Kidney (tissue), 14 donors: ENCODE data around the gene TSC2. TPM values are rescaled to one million over a fixed set of nuclear protein-coding genes. Genes with fewer than 3 reads are reported as not detected.
A peak's percentile ranks its signal among the peaks of the same experiment; 100 is the strongest.

ENCODE experiments used
- DNase-seq, 5 donors: peaks; one replicate each; pipeline ENCODE4 v3.0.0-alpha.2; 2013 to 2020
- FAIRE-seq: peaks from 2 replicates; lab custom pipeline; 2012; peaks lifted over from hg19 to GRCh38; lab: Jason Lieb, UNC
- H3K27ac ChIP-seq, 2 donors: one replicate each; pipeline ENCODE4 v1.7.0; 2013; ENCODE audit warnings: low read depth in 2 of 2, low read length in 2 of 2, inconsistent platforms in 1 of 2
- H3K27me3 ChIP-seq: one replicate; pipeline ENCODE4 v1.7.1; 2013; ENCODE audit warnings: low read length, inconsistent platforms; ENCODE audit not compliant: control insufficient read depth, insufficient read depth
- H3K36me3 ChIP-seq, 3 donors: one replicate each; pipeline versions ENCODE4 v1.7.0 to v1.7.1; 2013; ENCODE audit warnings: low read length in 3 of 3, control low read depth in 1 of 3, inconsistent platforms in 1 of 3; ENCODE audit not compliant: insufficient read depth in 3 of 3, control insufficient read depth in 2 of 3
- H3K4me1 ChIP-seq, 3 donors: one replicate each; pipeline versions ENCODE4 v1.7.0 to v1.7.1; 2013; ENCODE audit warnings: low read length in 3 of 3, inconsistent platforms in 1 of 3, low read depth in 1 of 3; ENCODE audit not compliant: control insufficient read depth in 2 of 3, insufficient read depth in 2 of 3
- H3K4me3 ChIP-seq, 3 donors: one replicate each; pipeline versions ENCODE4 v1.7.0 to v1.8.1; 2013; ENCODE audit warnings: low read length in 3 of 3, control low read depth in 1 of 3, inconsistent platforms in 1 of 3
- H3K9ac ChIP-seq, 3 donors: one replicate each; pipeline versions ENCODE4 v1.7.0 to v1.7.1; 2013; ENCODE audit warnings: low read length in 3 of 3, control low read depth in 1 of 3, inconsistent platforms in 1 of 3
- H3K9me3 ChIP-seq, 3 donors: one replicate each; pipeline versions ENCODE4 v1.7.0 to v1.7.1; 2013; ENCODE audit warnings: low read length in 3 of 3, control low read depth in 1 of 3, inconsistent platforms in 1 of 3; ENCODE audit not compliant: control insufficient read depth in 2 of 3, insufficient read depth in 1 of 3
- intact Hi-C: fragments of 100-400 bp; cut with DNase I; formaldehyde crosslinking; loops from one replicate; pipeline ENCODE4 v1.11.1; 2022
- polyA plus RNA-seq: library from polyadenylated mRNA; stranded (reverse); fragments of 350-450 nt; fragmentation: Illumina TruSeq; extraction: RNeasy Lipid Tissue Mini Kit (QIAGEN cat#74804); gene quantifications from one replicate; pipeline ENCODE4 v1.2.3, GENCODE V29; 2014; ENCODE audit warnings: low read depth, low replicate concordance; ENCODE audit not compliant: insufficient read depth
- total RNA-seq: library from RNA; stranded (reverse); fragmentation: NEBNext Ultra II Directional; extraction: Animal tissue kit (Norgen Biotek cat#: 25700); gene quantifications from one replicate; pipeline ENCODE4 v1.2.1, GENCODE V29; 2021
- TF ChIP-seq, protein P1 (sequence below): IDR thresholded peaks from 3 replicates; pipeline ENCODE4 v1.5.1; 2012; ENCODE audit warnings: mild to moderate bottlenecking, moderate library complexity, borderline replicate concordance; ENCODE audit not compliant: insufficient read depth; ENCODE audit errors: extremely low read depth
- donor health status: control.
- donor health status: control.
- donor health status: control.
- donor health status: control.
- donor health status: control.
- donor health status: DM: yes; HTN: yes; CAD: no.
- donor health status: Normal renal cell carcinoma (clear cell type).

Gene TSC2
- total and polyA plus RNA-seq, 2 donors from 2014 or later, result 40.0 to 151 TPM

DNA sequence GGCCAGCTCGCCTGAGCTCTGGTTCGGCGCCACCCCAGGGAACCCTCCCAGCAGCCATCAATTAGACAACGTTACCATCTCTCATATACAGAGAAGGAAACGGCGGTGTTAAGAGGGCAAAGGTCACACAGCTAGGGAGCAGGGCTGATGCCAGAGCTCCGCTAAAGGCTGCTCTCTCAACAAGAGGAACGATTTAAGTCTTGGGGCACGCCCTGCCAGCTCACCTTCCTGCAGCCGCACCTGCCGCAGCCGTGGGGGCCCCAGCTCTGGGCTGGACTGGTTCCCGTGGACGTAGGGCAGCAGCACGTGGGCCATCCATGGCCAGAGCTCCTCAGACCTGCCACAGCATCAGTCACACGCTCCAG lies 44.5 kb downstream of the TSC2 start:
- Histone ChIP-seq H3K36me3 (peaks cover 0 to 11% (median 4%) of the 10 kb centered on the region in 3 donors), H3K9ac (no peak overlapping the region), H3K27ac (no peak overlapping the region), H3K27me3 (no peaks in the 10 kb centered on the region), H3K9me3 (no peaks in the 10 kb centered on the region), H3K4me1 (peaks cover 0 to 21% (median 3%) of the 10 kb centered on the region in 3 donors), H3K4me3 (no peak overlapping the region)
- FAIRE-seq, result no peak
- peak in 1 of 5 donors; percentile 63 for DNase-seq
- TF ChIP-seq, protein P1, sequence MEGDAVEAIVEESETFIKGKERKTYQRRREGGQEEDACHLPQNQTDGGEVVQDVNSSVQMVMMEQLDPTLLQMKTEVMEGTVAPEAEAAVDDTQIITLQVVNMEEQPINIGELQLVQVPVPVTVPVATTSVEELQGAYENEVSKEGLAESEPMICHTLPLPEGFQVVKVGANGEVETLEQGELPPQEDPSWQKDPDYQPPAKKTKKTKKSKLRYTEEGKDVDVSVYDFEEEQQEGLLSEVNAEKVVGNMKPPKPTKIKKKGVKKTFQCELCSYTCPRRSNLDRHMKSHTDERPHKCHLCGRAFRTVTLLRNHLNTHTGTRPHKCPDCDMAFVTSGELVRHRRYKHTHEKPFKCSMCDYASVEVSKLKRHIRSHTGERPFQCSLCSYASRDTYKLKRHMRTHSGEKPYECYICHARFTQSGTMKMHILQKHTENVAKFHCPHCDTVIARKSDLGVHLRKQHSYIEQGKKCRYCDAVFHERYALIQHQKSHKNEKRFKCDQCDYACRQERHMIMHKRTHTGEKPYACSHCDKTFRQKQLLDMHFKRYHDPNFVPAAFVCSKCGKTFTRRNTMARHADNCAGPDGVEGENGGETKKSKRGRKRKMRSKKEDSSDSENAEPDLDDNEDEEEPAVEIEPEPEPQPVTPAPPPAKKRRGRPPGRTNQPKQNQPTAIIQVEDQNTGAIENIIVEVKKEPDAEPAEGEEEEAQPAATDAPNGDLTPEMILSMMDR, result no peak
- intact Hi-C loops, result no loop called here

DNA sequence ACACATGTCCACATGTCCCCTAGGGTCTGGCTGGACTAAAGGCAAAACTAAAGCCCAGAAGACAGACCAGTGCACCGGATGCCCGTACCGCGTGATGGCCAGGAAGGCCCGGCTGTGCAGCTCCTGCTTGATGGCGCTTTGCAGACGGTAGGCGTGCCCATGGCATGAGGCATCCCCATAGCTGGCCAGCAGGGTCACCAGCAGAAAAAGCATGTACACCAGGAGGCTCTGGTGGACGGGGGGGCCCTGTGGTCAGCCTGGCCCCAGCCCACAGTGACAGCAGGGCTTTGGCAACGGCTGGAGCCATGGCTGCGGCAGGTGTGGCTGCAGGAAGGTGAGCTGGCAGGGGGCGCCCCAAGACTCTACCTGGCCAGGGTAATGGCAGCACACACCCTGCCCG lies 45.1 kb downstream of the TSC2 start:
- no peak overlapping the region for H3K27ac ChIP-seq
- TF ChIP-seq, protein P1, result no peak
- H3K36me3 ChIP-seq, result peaks cover 0 to 11% (median 4%) of the 10 kb centered on the region in 3 donors
- H3K4me3 ChIP-seq, result no peak overlapping the region
- DNase-seq (no peak), FAIRE-seq (no peak)
- intact Hi-C loops, result no loop called here
- H3K9me3 ChIP-seq, result no peaks in the 10 kb centered on the region
- no peaks in the 10 kb centered on the region for H3K27me3 ChIP-seq
- H3K9ac ChIP-seq, result no peak overlapping the region
- peaks cover 0 to 21% (median 3%) of the 10 kb centered on the region in 3 donors for H3K4me1 ChIP-seq

DNA sequence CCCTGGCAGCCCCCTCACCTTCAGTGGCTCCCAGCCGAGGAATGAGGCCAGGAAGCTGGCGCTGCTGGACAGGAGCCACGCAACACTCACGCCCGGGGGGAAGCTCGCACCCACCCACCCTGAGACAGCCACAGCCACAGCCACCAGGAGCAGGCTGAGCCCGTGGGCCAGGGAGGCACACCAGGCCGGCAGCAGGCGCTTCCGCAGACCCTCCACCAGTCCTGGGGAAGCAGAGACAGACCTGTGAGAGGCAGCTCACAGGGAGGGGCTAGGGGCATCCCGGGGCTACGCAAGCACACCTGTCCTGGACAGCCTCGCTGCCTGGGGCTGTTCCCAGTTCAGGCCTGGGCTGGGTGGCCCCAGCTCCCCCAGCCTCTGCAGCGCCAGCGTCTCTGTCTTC lies 46.0 kb downstream of the TSC2 start:
- Histone ChIP-seq H3K9ac (no peak overlapping the region), H3K27me3 (no peaks in the 10 kb centered on the region), H3K4me1 (peaks cover 0 to 17% (median 3%) of the 10 kb centered on the region in 3 donors), H3K9me3 (no peaks in the 10 kb centered on the region), H3K27ac (no peak overlapping the region), H3K4me3 (no peak overlapping the region), H3K36me3 (peaks cover 0 to 8% (median 4%) of the 10 kb centered on the region in 3 donors)
- TF ChIP-seq, protein P1, result no peak
- FAIRE-seq (no peak), DNase-seq (no peak)
- intact Hi-C loops, result no loop called here

DNA sequence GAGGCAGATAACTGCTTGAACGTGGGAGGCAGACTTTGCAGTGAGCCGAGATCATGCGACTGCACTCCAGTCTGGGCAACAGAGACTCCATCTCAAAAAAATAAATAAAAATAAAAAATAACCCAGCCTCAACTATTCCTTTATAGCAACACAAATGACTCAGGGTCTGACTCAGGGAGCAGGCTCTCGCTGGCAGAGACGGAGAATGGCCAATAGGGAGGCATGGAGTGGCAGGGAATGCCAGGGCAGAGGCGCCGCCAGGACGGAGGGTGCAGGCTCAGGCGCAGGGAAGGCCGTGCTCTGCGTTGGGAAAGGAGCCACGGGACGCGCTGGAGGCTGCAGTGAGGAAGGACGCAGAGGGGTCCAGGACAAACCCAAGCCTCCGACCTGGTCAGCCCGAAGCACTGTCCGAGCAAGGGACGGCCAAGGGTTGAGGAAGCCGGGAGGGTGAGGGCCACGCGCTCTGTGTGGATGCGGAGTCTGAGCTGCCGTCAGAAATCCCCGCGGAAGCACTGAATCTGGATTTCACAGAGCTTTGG lies 47.6 kb downstream of the TSC2 start:
- no peaks in the 10 kb centered on the region for H3K9me3 ChIP-seq
- peaks cover 0 to 7% (median 2%) of the 10 kb centered on the region in 3 donors for H3K36me3 ChIP-seq
- no peak for FAIRE-seq
- H3K4me3 ChIP-seq, result no peak overlapping the region
- DNase-seq, result no peak
- intact Hi-C loops, result no loop called here
- peaks cover 0 to 5% (median 3%) of the 10 kb centered on the region in 3 donors for H3K4me1 ChIP-seq
- TF ChIP-seq, protein P1, result no peak
- H3K27me3 ChIP-seq, result no peaks in the 10 kb centered on the region
- no peak overlapping the region for H3K9ac ChIP-seq
- H3K27ac ChIP-seq, result no peak overlapping the region
